IMR-90 (cell line): Measurements from ENCODE around the gene SIK1. TPM values are rescaled to one million over a fixed set of nuclear protein-coding genes. Genes with fewer than 3 reads are reported as not detected.

Experiments used
- ATAC-seq: fragments of 200-7000 bp; cut with Tn5 transposase; 2 replicates; pipeline ENCODE4 v1.9.1; 2020; ENCODE audit warnings: low read depth, mild to moderate bottlenecking, moderate library complexity
- BruUV-seq: library from RNA; stranded (reverse); fragments of 400-500 nt; replicated peaks from 2 replicates; lab custom pipeline; 2021; lab: Mats Ljungman, UMichigan
- CTCF ChIA-PET: fragments of 300-600 bp; formaldehyde crosslinking; extraction: SDS; loops from one replicate; lab custom pipeline; 2021; ENCODE audit warnings: antibody characterized with exemption; lab: Yijun Ruan, JAX
- POLR2A ChIA-PET: fragments of 300-600 bp; sonication (Branson Sonifier 250); formaldehyde crosslinking; loops from one replicate; lab custom pipeline; 2022; ENCODE audit warnings: antibody characterized with exemption; ENCODE audit not compliant: unreplicated experiment; lab: Charles Lee
- DNase-seq: peaks from one replicate; pipeline ENCODE4 v3.0.0; 2013
- H2AFZ ChIP-seq: replicated peaks from 2 replicates; pipeline ENCODE3; 2013; ENCODE audit warnings: low read length, mild to moderate bottlenecking; ENCODE audit not compliant: poor library complexity
- H2AK5ac ChIP-seq: 2 replicates; pipeline ENCODE4 v1.6.1; 2013; ENCODE audit warnings: low read depth, low read length, inconsistent platforms
- H2AK9ac ChIP-seq: replicated peaks from 2 replicates; pipeline ENCODE3; 2013; ENCODE audit warnings: mild to moderate bottlenecking, low read depth, low read length, moderate library complexity; ENCODE audit not compliant: poor library complexity
- H2BK120ac ChIP-seq: 2 replicates; pipeline ENCODE4 v1.6.1; 2013; ENCODE audit warnings: low read depth, low read length, inconsistent platforms
- H2BK15ac ChIP-seq: 3 replicates; pipeline ENCODE4 v1.6.1; 2013; ENCODE audit warnings: low read depth, low read length, inconsistent platforms
- H2BK20ac ChIP-seq: 2 replicates; pipeline ENCODE4 v1.6.1; 2013; ENCODE audit warnings: low read depth, mild to moderate bottlenecking, inconsistent platforms, low read length, moderate library complexity
- H2BK5ac ChIP-seq: 2 replicates; pipeline ENCODE4 v1.6.1; 2013; ENCODE audit warnings: mild to moderate bottlenecking, low read depth, low read length, inconsistent platforms; ENCODE audit not compliant: poor library complexity, severe bottlenecking
- H3K14ac ChIP-seq: replicated peaks from 2 replicates; pipeline ENCODE4 v1.6.1; 2013; ENCODE audit warnings: low read depth, low read length, inconsistent platforms
- H3K18ac ChIP-seq: 2 replicates; pipeline ENCODE4 v1.6.1; 2013; ENCODE audit warnings: low read depth, low read length, control low read depth
- H3K23ac ChIP-seq: 2 replicates; pipeline ENCODE4 v1.6.1; 2013; ENCODE audit warnings: low read depth, low read length, inconsistent platforms
- H3K27ac ChIP-seq: 2 replicates; pipeline ENCODE4 v1.5.1; 2013; ENCODE audit warnings: mild to moderate bottlenecking, control low read depth, low read length; ENCODE audit not compliant: insufficient read depth
- H3K27me3 ChIP-seq: 2 replicates; pipeline ENCODE4 v1.6.1; 2013; ENCODE audit warnings: low read length; ENCODE audit not compliant: control insufficient read depth, insufficient read depth
- H3K36me3 ChIP-seq: 2 replicates; pipeline ENCODE4 v1.6.1; 2013; ENCODE audit warnings: low read length, mixed read lengths; ENCODE audit not compliant: control insufficient read depth, insufficient read depth
- H3K4ac ChIP-seq: 2 replicates; pipeline ENCODE4 v1.6.1; 2013; ENCODE audit warnings: low read depth, low read length, inconsistent platforms
- H3K4me1 ChIP-seq: 2 replicates; pipeline ENCODE4 v1.6.1; 2013; ENCODE audit warnings: low read length, mixed read lengths; ENCODE audit not compliant: control insufficient read depth, insufficient read depth
- H3K4me2 ChIP-seq: 2 replicates; pipeline ENCODE4 v1.6.1; 2013; ENCODE audit warnings: low read depth, mild to moderate bottlenecking, control low read depth, low read length, moderate library complexity
- H3K4me3 ChIP-seq: 2 replicates; pipeline ENCODE4 v1.5.1; 2013; ENCODE audit warnings: low read depth, mild to moderate bottlenecking, control low read depth, low read length, moderate library complexity; ENCODE audit not compliant: insufficient read depth
- H3K56ac ChIP-seq: 2 replicates; pipeline ENCODE4 v1.6.1; 2013; ENCODE audit warnings: low read length, inconsistent platforms; ENCODE audit not compliant: insufficient read depth; ENCODE audit errors: extremely low read depth
- H3K79me1 ChIP-seq, 2 experiments: 2 replicates each; pipeline ENCODE4 v1.6.1; 2013; ENCODE audit warnings: low read length in 2 of 2, inconsistent platforms in 1 of 2, low read depth in 1 of 2
- H3K9ac ChIP-seq: 2 replicates; pipeline ENCODE4 v1.6.1; 2013; ENCODE audit warnings: low read depth, low read length, control low read depth
- H3K9me1 ChIP-seq: 2 replicates; pipeline ENCODE4 v1.6.1; 2013; ENCODE audit warnings: low read length, inconsistent platforms; ENCODE audit not compliant: insufficient read depth
- H3K9me3 ChIP-seq: 2 replicates; pipeline ENCODE4 v1.6.1; 2013; ENCODE audit warnings: low read length; ENCODE audit not compliant: control insufficient read depth, insufficient read depth
- H4K20me1 ChIP-seq: 2 replicates; pipeline ENCODE4 v1.6.1; 2013; ENCODE audit warnings: low read length, inconsistent platforms; ENCODE audit not compliant: insufficient read depth
- H4K5ac ChIP-seq: 2 replicates; pipeline ENCODE4 v1.6.1; 2013; ENCODE audit warnings: mild to moderate bottlenecking, low read depth, low read length, control low read depth
- H4K8ac ChIP-seq, 2 experiments: 2 replicates each; pipeline ENCODE4 v1.6.1; 2013; ENCODE audit warnings: low read depth in 2 of 2, low read length in 2 of 2, control low read depth in 1 of 2, inconsistent platforms in 1 of 2
- H4K91ac ChIP-seq: 2 replicates; pipeline ENCODE4 v1.6.1; 2013; ENCODE audit warnings: low read depth, low read length, inconsistent platforms; ENCODE audit not compliant: insufficient read depth
- CHD1 ChIP-seq: IDR thresholded peaks from 2 replicates; pipeline ENCODE4 v1.6.1; 2012; ENCODE audit warnings: low read depth, low read length, improper control_type of control experiment
- FOS ChIP-seq: fragments of 150-350 bp; IDR thresholded peaks from 2 replicates; pipeline ENCODE4 v1.6.1; 2016; ENCODE audit warnings: low read depth, low read length
- MAFK ChIP-seq: IDR thresholded peaks from 2 replicates; pipeline ENCODE4 v1.6.1; 2012; ENCODE audit warnings: low read depth, low read length, improper control_type of control experiment
- MAZ ChIP-seq: IDR thresholded peaks from 2 replicates; pipeline ENCODE4 v1.6.1; 2012; ENCODE audit warnings: low read depth, mild to moderate bottlenecking, low read length, improper control_type of control experiment, moderate library complexity, borderline replicate concordance
- MXI1 ChIP-seq: IDR thresholded peaks from 2 replicates; pipeline ENCODE4 v1.6.1; 2012; ENCODE audit warnings: low read depth, mild to moderate bottlenecking, low read length, moderate library complexity, borderline replicate concordance
- NFE2L2 ChIP-seq: fragments of 150-350 bp; IDR thresholded peaks from 2 replicates; pipeline ENCODE4 v1.6.1; 2016; ENCODE audit warnings: low read depth, mild to moderate bottlenecking, low read length
- POLR2A ChIP-seq: IDR thresholded peaks from 2 replicates; pipeline ENCODE4 v1.6.1; 2012; ENCODE audit warnings: mild to moderate bottlenecking, low read depth, low read length
- RCOR1 ChIP-seq: IDR thresholded peaks from 2 replicates; pipeline ENCODE4 v1.6.1; 2012; ENCODE audit warnings: mild to moderate bottlenecking, low read length, improper control_type of control experiment; ENCODE audit not compliant: insufficient replicate concordance
- WGBS, 2 experiments: methylation state at CpG; one replicate each; pipeline versions ENCODE4 v1.1.5 to v1.1.7; 2013; ENCODE audit warnings: missing lambda C conversion rate in 2 of 2; ENCODE audit not compliant: insufficient read length in 1 of 2; ENCODE audit errors: extremely low coverage in 2 of 2; 5-methylcytosine and 5-hydroxymethylcytosine counted together
- dilution Hi-C: fragments of 300-500 bp; cut with HindIII; formaldehyde crosslinking; loops from one replicate; pipeline ENCODE4 v1.14.3; 2018; ENCODE audit warnings: low sequenced_read_pairs; ENCODE audit not compliant: unreplicated experiment
- in situ Hi-C: fragments of 300-500 bp; cut with MboI; formaldehyde crosslinking; loops from 3 replicates; pipeline ENCODE4 v1.14.3; 2019; ENCODE audit warnings: low sequenced_read_pairs, inconsistent platforms, mixed read lengths
- intact Hi-C: fragments of 100-400 bp; cut with micrococcal nuclease; formaldehyde crosslinking; loops from 2 replicates; pipeline ENCODE4 v1.10.0; 2022
- polyA plus RNA-seq, 3 experiments: library from polyadenylated mRNA; depleted of rRNA; stranded (reverse); fragments of >200 nt; gene quantifications; 2 replicates each; pipeline ENCODE4 v1.2.3, GENCODE V29; 2012; ENCODE audit warnings: low replicate concordance in 1 of 3
- total RNA-seq: library from RNA; depleted of rRNA; stranded (reverse); fragments of >200 nt; gene quantifications from 2 replicates; pipeline ENCODE4 v1.2.3, GENCODE V29; 2012
- TF ChIP-seq, protein P1 (sequence below): conservative IDR thresholded peaks from 2 replicates; pipeline ENCODE4 v1.5.1; 2012; ENCODE audit warnings: mild to moderate bottlenecking, low read depth, low read length, improper control_type of control experiment
- TF ChIP-seq, protein P2 (sequence below): fragments of 150-350 bp; IDR thresholded peaks from 2 replicates; pipeline ENCODE4 v1.6.1; 2017; ENCODE audit warnings: mild to moderate bottlenecking, antibody characterized with exemption, low read length, low read depth

The SIK1 gene
- total and polyA plus RNA-seq, 2 of the 4 experiments (the other 2 are of a cell fraction) = 0.54 to 1.9 TPM

DNA sequence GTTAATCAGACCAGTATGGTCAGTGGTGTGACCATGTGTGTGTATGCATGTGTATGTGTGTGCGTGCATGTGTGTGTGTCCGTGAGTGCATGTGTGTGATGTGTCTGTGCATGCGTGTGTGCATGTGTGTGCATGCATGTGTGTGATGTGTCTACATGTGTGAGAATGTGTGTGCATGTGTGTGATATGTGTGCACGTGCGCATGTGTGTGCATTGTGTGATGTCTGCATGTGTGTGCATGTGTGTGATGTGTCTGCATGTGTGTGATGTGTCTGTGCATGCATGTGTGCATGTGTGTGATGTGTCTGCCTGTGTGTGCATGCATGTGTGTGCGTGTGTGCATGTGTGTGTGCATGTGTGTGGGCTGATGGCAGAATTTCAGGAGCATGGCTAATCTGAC lies 58.2 kb downstream of the SIK1 start:
- ATAC-seq = no peak

More for the DNA sequence above, 58.2 kb downstream of the SIK1 start:
- Histone ChIP-seq H3K4ac (no peak overlapping the region), H3K27me3 (no peaks in the 10 kb centered on the region; the same call in 1 of the 2 replicates), H2BK120ac (no peak overlapping the region), H3K9me3 (no peaks in the 10 kb centered on the region), H2BK15ac (no peak overlapping the region), H2BK20ac (no peak overlapping the region), H4K5ac (no peak overlapping the region), H3K23ac (no peak overlapping the region), H3K4me2 (no peak overlapping the region), H3K14ac (no peak overlapping the region), H3K4me3 (no peak overlapping the region), H2AK5ac (no peak overlapping the region), H2AFZ (no peak overlapping the region), H4K91ac (no peak overlapping the region), H2BK5ac (no peak overlapping the region), H4K8ac (no peak overlapping the region), H3K9me1 (peaks cover 3% of the 10 kb centered on the region; the same call in 1 of the 2 replicates), H3K9ac (no peak overlapping the region), H3K4me1 (no peaks in the 10 kb centered on the region), H3K79me1 (no peaks in the 10 kb centered on the region), H3K36me3 (no peaks in the 10 kb centered on the region), H4K20me1 (no peaks in the 10 kb centered on the region), H3K18ac (no peak overlapping the region), H3K27ac (no peak overlapping the region), H2AK9ac (no peak overlapping the region), H3K56ac (no peak overlapping the region)
- intact Hi-C loops (no loop called here), in situ Hi-C loops (no loop called here), dilution Hi-C loops (no loop called here)
- 100% methylated on average over 5 of the region's 6 CpGs; no CpG with 5 or more reads in 1 of the 2 experiments for WGBS, 2 experiments
- DNase-seq = no peak
- POLR2A ChIA-PET = no interaction called here
- TF ChIP-seq RCOR1 (no peak), MAZ (no peak), POLR2A (no peak), MAFK (no peak), FOS (no peak), MXI1 (no peak), NFE2L2 (no peak), CHD1 (no peak)
- TF ChIP-seq, protein P1, sequence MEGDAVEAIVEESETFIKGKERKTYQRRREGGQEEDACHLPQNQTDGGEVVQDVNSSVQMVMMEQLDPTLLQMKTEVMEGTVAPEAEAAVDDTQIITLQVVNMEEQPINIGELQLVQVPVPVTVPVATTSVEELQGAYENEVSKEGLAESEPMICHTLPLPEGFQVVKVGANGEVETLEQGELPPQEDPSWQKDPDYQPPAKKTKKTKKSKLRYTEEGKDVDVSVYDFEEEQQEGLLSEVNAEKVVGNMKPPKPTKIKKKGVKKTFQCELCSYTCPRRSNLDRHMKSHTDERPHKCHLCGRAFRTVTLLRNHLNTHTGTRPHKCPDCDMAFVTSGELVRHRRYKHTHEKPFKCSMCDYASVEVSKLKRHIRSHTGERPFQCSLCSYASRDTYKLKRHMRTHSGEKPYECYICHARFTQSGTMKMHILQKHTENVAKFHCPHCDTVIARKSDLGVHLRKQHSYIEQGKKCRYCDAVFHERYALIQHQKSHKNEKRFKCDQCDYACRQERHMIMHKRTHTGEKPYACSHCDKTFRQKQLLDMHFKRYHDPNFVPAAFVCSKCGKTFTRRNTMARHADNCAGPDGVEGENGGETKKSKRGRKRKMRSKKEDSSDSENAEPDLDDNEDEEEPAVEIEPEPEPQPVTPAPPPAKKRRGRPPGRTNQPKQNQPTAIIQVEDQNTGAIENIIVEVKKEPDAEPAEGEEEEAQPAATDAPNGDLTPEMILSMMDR = no peak
- TF ChIP-seq, protein P2, sequence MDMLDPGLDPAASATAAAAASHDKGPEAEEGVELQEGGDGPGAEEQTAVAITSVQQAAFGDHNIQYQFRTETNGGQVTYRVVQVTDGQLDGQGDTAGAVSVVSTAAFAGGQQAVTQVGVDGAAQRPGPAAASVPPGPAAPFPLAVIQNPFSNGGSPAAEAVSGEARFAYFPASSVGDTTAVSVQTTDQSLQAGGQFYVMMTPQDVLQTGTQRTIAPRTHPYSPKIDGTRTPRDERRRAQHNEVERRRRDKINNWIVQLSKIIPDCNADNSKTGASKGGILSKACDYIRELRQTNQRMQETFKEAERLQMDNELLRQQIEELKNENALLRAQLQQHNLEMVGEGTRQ = no peak
- CTCF ChIA-PET = no interaction called here
- no TSS peak for BruUV-seq
